ENCODE data around the gene ABHD12B.
A peak's percentile ranks its signal among the peaks of the same experiment; 100 is the strongest.

ABHD12B gene

DNA sequence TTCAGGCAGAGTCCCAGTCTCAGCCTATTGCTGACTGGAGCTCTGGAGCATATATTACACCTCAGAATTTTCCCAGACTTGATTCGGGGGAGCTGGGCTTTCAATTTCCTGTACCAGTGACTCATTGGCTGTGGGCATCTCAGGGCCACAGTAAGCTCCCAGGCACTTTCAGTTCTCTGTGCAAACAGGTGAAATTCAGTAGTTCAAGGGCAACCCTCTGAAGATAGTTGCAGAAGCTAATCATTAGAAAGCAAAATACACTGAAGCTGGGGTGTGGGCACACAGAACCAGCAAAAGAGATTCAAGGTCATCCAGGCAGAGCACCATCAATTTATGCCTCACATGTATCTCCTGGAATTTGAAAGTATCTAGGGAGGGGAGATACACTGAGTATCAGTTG, 32.8 kb upstream of the ABHD12B start:
- no peak for DNase-seq (ENCODE audit: extremely low read depth in 1 of 2, low read depth in 1 of 2)

- DNase-seq (ENCODE audit: extremely low read depth in 1 of 2, low read depth in 1 of 2), result no peak
Observed at GRCh38 chr14:50839691-50840090, 32.2 kb upstream of the ABHD12B start.

DNA sequence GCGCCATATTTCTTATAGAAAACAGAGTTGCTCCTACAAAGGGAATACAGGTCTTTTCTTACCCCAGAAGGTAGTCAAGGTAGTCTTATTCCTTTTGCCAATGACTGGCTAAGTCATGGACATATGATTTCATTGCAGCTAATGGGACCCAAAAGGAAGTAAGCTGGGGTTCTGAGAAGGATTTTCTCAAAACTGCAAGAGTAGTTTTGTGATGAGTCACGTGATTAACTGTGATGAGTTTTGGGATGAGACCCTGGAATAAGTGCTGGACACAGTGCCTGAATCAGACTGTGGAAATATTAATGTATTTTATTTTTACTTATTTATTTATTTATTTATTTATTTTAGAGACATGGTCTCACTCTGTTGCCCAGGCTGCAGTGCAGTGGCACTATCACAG, 27.5 kb upstream of the ABHD12B start:
- no peak for DNase-seq (ENCODE audit: extremely low read depth in 1 of 2, low read depth in 1 of 2)

GRCh38 chr14:50845166-50845565, 26.7 kb upstream of the ABHD12B start:
- no peak for DNase-seq (ENCODE audit: extremely low read depth in 1 of 2, low read depth in 1 of 2)

DNA sequence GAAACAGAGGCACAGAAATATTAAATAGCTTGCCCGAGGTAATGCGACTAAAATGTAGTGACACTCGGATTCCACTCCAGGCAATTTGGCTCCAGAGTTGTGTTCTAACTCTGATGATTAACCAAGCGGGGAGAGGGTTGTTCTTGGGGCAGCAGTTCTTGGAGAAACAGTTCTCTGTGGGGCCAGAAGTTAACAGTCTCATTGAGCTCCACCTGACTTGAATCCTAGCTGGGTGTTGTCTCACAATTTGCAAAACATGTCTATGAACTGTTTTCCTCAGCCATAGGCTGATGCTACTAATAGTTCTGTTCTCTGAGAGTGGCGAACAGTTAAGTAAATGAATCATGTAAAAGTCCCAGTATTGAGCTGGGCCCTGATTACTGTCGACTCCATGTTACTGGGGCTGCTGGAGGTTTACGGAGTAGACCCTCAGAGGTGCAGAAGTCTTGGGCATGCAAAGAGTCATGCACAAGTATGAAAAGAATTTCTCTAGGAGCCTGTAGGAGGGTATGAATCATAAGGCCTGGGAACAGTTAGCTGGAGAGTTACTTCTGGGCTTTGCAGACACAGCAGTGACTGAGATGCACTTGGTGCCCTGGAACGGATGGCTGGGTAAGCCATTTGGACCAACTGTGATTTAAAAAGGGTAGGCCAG, 25.5 kb upstream of the ABHD12B start:
- no peak for DNase-seq (ENCODE audit: extremely low read depth in 1 of 2, low read depth in 1 of 2)

GRCh38 chr14:50853891-50854290, 18.0 kb upstream of the ABHD12B start:
- DNase-seq (ENCODE audit: extremely low read depth in 1 of 2, low read depth in 1 of 2), result no peak

DNA sequence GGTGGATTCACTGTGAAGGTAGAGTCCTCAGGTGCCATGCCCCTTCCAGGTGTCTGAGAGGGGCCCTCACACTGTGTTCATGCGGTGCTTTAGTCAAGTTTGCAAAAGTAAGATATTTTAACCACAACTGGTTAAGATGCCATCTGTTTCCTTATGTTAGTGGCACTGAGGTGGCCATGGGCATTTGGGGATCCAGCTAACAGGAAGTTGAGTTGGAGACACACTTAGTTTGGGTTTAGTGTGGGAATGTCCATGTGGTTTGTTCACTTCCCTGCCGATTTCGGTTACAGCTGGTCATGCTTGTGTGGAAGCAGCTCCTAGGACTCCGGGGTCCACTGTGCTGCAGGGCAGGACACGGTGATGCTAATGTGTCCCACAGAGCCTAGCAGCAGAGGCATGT, 17.3 kb upstream of the ABHD12B start:
- DNase-seq (ENCODE audit: extremely low read depth in 1 of 2, low read depth in 1 of 2), result no peak

DNA sequence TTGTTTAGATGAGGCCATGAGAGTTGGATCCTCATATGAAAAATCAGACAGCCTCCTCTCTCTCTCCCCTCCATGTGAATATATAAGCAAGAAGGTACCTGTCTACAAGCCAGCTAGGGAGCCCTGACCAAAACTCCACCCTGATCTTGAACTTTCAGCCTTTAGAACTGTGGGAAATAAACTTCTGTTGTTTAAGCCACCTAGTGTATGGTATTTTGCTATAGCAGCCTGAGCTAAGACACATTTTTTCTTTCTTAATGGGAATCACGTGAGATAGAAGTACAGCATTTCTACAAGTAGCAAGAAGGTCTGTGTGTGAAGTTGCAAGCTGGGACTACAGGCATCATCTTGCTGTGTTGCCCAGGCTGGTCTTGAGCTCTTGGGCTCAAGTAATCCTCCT, 16.3 kb upstream of the ABHD12B start:
- DNase-seq (ENCODE audit: extremely low read depth in 1 of 2, low read depth in 1 of 2), result no peak

DNA sequence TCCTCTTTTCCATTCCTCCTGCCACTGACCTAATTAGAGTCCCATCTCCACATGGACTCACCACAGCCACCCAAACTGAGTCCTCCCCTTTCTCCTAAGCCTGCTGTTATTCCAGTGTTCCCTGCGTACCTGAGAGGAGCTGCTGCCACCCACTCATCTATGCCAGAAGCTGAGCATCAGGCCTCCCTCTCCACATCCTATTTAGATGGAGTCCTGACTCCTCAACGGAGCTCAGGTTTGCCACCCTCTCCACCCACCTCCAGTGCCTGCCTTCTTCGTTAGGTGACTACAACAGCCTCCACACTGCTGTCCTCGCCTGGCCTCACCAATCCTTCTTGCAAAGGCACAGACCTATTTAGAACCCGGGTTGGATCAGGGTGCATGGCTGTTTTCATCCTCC, 15.2 kb upstream of the ABHD12B start:
- no peak for DNase-seq (ENCODE audit: extremely low read depth in 1 of 2, low read depth in 1 of 2)

GRCh38 chr14:50859296-50859624, 12.6 kb upstream of the ABHD12B start:
- no peak for DNase-seq (ENCODE audit: extremely low read depth in 1 of 2, low read depth in 1 of 2)

DNA sequence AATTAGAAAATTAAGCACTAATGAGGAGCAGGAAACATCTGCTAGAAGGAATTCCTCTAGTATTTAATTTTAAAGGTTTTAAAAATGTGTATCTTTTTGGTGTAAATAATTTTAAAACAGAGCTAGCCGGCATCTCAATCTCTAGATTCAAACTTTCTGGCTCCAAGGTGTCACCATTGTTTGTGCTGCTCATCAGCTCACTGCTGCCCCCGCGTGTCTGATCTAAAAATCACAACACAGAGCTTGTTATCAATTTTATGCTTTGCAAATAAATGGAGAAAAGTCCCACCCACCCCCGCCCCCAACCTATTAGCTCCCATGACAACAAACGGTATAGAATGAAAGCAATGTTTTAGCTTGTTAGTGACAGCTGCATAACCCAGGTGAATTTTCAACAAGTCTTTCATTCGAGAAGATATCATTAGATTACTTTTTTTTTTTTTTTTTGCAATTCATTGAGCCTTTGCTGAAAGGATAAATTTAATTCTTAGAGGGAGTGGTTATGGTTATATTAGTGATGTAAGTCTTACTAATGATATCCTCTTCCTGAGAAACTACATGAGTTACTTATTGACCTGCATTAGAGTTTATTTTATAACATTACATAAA, 11.3 kb upstream of the ABHD12B start:
- peak; percentile 58 to 81 for DNase-seq (ENCODE audit: extremely low read depth in 1 of 2, low read depth in 1 of 2)

DNA sequence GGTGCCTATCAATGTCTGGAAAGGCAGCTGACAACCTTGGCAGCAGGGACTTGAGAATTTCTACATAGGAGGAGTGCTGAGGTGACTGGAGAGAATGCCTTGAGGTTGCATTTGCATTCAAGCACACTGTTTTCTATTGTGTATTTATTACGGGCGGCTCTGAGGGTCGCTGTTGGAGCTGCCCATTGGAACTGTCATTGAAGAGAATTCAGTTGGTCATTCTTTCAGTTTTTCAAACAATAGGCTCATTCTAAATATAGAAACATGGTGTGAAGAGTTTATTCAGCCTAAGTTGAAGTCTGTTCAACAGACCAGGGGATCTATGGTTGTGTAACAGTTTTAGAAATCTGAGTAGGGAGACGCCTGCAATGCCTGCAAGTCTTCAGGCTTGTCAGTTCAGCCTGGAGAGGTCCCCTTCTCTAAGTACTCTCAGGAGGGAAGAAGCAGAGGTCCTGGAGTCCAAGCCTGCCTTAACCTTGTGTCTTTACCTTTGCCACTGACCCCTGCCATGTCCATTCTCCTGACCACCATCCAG, 9.8 kb upstream of the ABHD12B start:
- no peak for DNase-seq (ENCODE audit: extremely low read depth in 1 of 2, low read depth in 1 of 2)

DNA sequence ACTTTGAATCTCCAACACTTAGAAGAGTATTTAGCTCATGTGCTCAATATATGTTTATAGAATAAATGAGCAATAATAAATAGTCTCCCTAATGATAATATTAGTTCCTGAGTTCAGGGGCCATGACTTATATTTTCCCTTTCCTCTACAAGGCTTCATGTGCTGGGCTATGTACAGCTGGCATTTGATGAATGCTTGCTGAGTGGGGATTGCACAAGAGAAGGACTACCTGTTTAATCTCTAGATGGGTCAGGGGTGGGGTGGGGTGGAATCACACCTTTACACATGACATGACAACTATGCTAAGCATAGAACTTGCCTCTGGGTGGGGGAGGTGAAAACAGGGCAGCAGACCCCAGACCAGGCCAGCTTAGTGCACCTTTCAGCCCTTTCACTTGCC, 7.6 kb upstream of the ABHD12B start:
- DNase-seq (ENCODE audit: extremely low read depth in 1 of 2, low read depth in 1 of 2), result no peak

DNA sequence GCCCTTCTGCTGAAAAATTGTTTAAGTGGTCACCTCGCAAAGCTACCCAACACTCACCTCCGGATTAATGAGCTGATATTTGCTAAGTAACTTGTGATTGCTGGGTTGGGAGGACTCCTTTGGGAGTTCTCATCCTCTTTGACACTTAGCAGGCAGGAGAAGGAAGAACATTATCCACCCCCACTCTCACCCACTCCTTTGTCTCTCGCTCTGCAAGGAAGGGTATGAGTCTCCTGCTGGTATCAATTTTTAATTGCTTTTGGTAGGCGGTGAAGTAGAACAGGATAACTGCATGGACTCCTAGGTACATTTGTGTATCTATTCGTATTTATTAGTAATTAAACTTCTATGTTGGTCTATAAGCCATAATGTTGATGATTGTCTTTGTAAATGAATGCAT, 6.9 kb upstream of the ABHD12B start:
- DNase-seq (ENCODE audit: extremely low read depth in 1 of 2, low read depth in 1 of 2), result no peak

DNA sequence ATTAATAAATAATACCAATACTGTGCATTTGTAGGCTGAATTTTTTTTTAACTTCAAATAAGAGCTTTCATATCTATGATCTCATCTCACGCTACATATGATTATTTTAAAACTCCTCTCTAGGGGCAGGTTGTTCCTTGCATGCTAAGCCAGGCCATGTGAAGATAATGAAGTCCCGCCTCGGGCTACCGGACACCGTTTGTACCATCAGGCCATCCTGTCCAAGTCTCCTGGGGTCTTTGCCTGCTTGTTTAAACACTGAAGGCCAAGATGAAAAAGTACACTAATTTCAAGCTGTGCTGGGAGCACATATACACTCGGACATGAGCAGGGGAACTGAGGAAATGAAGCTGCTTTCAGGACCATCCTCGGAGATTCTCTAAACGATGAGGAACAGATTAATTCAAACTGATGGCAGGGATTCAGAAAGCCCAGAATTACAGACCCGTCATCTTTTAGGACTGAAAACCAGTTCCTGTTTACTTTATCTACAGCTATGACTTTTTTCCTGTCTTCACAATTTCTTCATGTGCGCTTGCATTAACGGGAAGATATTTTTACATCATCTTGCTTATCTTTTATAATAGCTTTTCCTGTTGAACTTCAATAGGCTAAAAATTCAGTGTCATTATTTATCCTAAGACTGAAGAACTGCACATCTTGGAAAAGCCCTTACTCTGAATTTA, 6.3 kb upstream of the ABHD12B start:
- no peak for DNase-seq (ENCODE audit: extremely low read depth in 1 of 2, low read depth in 1 of 2)

- DNase-seq (ENCODE audit: extremely low read depth in 1 of 2, low read depth in 1 of 2), result no peak
Observed at GRCh38 chr14:50871228-50871627, 625 bp upstream of the ABHD12B start.

- DNase-seq (ENCODE audit: extremely low read depth in 1 of 2, low read depth in 1 of 2), result no peak
Observed at GRCh38 chr14:50874757-50875156, 2.9 kb downstream of the ABHD12B start.

DNA sequence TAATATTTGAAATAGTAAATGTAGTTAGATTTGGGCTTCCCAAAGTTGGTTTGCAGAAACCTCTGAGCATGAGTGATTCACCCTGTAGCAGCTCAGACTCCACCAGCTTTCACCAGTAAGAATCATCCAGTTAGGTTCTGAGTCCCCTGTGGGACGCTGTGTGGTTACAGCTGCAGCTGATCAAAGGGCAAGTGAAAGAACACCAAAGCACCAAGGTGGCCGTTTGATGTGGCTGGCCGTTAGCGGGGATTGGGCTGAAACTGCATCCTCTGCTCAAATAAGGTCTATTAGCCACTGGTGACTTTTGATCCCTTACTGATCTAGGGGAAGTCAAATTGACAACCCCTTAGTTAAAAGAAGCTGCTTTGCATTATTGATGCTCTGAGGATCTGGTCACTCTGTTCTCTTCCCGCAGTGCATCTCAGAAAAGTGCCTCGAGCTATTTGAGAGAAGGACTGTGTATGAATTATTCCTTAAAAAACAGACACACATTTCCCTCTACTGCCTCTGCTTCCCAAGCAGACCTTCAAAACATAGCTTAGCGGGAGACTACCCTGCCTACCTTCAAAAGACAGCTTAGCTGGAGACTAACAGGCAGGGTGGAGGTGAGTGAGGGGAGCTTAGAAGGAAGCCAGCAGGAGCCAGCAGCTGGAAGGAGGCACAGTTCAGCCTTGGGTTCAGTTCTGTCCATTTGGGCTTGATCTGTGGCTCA, 3.7 kb downstream of the ABHD12B start:
- DNase-seq (ENCODE audit: extremely low read depth in 1 of 2, low read depth in 1 of 2), result peak; percentile 46 to 63

DNA sequence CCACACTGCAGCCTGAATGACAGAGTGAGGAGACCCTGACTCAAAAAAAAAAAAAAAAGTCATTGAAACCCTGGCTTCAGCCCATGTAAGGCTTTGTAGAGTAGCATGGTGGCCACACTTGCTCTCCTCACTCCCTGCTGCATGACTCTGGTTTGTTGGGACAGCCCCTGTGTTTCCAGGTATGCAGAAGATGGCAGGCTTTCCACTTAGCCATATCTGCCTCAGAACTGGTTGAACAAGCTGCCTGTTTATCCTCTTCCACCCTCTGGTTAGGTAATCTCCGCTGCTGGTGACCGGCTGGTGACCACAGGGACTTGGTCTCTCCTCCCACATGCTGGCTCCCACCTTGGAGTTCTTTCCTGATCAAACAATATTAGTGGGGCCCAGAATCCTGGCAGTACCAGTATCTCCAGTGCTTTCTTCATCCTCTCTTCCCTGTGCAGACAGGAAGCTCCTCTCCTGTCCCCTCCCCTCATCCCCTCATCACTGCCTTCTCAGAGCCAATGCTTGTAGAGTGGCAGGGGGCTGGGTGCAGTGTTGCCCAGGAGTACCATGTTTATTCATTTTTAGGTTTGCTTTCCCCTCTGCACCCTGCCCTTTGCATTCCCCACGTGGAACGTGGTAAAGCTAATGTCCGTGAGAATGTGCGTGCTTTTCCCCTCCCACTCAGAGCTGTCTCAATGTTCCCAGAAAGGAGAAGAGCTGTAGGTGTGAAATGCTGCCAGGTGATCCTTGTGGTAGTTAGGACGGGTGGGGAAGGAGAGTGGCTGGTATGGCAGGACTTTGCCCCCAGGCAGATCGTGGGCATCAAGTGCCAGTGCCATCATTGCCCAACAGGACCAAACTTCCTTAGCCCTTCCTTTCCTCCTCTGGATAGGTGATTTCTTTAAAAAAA, 11.3 kb downstream of the ABHD12B start:
- no peak for DNase-seq (ENCODE audit: extremely low read depth in 1 of 2, low read depth in 1 of 2)

GRCh38 chr14:50883827-50884197, 12.0 kb downstream of the ABHD12B start:
- DNase-seq (ENCODE audit: extremely low read depth in 1 of 2, low read depth in 1 of 2), result no peak

GRCh38 chr14:50887476-50887875, 15.6 kb downstream of the ABHD12B start:
- no peak for DNase-seq (ENCODE audit: extremely low read depth in 1 of 2, low read depth in 1 of 2)

Measured in stimulated activated CD8-positive, alpha-beta memory T cell treated with anti-CD3 and anti-CD28 coated beads, Interleukin-7, amount 100 ng/mL, for 48 hours (primary cell).